Activated CD8-positive, alpha-beta memory T cell treated with anti-CD3 and anti-CD28 coated beads, Interleukin-2, amount 50 U/mL, for 24 hours (primary cell): ENCODE data around the gene ATP8A1.
"Not testable (repeated sequence)": the region's sequence is repeated elsewhere in the genome, so short reads cannot be mapped to it uniquely, and the experiment has no call there.

ENCODE experiments used
- DNase-seq: peaks from one replicate; pipeline ENCODE4 v3.0.0-alpha.2; 2020; ENCODE audit errors: extremely low read depth

Gene ATP8A1

DNA sequence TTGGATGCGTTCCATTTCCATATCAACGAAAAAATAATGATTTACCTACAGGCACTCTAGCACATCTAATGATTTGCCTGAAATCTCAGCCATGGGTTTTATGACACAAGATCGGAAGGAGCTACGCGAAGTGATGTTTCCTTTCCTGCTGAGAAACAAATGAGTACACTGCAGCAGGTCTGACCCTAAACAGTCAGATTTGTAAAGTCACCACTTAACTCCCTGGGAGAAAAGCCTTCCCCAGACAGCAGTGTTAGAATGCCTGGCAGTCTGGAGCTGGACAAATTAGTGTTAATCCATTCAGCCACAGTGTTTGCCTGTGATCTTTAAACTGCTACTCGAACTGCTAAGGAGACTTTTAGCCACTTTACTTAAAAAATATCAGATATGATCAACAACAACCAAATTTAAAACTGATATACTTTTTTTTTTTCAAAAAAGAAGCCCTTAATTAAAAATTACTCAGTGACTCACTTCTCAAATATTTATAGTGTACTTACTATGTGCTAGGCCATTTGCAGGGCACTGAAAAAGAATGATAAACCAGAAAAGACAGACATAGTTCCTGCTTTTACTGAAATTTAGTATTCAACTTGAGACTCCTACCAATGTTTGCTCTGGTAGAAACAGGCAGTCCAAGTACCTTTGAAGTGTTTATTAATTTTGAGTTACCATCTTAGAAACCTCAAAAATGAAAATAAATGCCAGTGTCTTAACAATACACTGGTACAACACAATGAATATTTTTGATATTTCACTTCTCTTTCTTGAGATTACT is 155.1 kb downstream of the ATP8A1 start:
- DNase-seq: no peak

- DNase-seq: no peak
Measured at GRCh38 chr4:42498040-42498439, 158.9 kb downstream of the ATP8A1 start.

DNA sequence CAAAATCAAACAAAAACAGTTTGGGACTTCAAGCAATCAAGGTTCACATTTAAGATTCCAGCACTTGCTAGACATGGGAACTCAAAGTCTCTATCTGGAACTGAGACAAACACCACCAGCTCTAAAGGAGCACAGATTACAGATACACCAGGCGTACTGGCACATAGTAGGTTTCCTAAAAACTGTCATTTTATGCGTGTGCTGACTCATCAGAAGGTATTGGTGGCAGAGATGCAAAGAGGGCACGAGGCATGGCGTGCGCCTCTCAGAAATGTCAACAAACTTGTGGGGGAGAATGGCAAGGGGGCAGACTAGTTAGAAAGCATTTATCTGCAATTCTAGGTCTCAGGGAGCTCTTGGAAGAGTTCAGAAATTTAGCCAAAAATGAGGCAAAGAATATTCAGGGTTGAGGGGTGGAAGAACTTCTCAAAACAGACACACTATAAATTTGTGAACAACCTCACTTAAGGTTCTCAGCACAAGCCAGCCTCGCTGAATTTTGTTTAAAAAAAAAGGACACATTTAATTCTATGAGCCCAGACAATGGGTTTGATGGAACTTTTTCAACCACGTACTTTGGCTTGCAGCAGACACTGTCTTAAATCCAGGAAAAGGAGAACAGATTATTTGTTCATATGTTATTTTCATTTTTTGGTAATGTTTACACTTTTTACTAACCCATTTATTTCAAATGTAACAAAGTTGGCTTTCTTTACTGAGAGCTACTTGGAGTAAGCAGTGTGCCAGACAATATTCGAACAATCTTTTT is 159.6 kb downstream of the ATP8A1 start:
- DNase-seq: no peak

DNA sequence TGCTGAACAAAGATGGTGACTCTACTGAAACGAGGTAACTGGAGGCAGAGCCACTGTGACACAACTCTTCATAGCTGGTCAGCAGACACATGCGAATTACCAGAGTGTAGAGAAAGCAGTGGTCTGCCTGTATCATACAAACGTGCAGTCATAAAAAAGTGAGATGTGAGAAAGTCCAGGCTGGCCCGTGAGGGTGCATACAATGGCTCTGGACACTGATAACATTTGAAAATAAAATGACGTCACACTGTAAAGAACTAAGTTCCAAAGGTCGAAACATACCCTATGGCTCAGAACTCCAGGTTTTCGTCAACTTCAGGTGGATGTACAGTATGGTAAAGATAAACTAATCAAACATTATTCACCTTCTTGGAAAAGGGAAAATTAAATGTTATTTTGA is 163.9 kb downstream of the ATP8A1 start:
- DNase-seq: no peak

DNA sequence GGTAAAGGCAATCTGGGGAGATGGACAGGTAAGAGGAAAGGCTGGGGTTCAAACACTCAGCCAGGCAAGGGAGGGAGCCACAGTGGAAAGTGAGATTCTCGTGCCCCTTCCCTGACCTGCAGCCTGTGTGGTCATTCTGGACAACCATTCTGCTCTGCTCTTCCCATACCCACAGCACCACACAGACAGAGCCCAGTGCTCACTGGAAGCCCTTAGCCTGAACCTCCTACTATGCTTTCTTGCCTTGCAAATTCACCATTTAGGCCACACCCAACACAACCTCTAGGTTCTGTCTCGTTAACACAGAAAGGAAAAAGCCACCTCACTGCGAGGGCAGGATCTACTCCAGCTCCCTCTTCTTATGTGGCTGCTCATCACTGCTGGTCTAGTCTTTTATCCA is 166.9 kb downstream of the ATP8A1 start:
- DNase-seq: no peak

- no peak for DNase-seq
Measured at GRCh38 chr4:42489095-42489494, 167.8 kb downstream of the ATP8A1 start.

DNA sequence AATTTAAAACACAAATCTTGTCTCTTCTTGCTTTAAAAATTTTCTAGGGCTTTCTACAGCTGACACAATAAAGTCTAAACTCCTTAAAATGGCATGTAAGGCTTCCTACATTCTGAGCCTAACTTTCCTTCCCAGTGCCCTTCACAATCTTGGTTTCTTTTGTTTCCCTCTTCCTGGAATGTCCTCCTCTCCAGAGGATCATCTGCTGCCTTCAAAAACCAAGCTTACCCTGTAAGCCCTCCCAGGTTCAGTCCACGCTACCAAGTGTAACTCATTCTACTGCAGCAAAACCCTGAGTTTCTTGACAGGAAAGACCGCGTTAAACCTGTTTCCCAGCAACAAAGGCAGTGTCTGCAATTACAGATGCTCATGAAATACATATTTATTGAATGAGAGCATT is 168.4 kb downstream of the ATP8A1 start:
- no peak for DNase-seq

DNA sequence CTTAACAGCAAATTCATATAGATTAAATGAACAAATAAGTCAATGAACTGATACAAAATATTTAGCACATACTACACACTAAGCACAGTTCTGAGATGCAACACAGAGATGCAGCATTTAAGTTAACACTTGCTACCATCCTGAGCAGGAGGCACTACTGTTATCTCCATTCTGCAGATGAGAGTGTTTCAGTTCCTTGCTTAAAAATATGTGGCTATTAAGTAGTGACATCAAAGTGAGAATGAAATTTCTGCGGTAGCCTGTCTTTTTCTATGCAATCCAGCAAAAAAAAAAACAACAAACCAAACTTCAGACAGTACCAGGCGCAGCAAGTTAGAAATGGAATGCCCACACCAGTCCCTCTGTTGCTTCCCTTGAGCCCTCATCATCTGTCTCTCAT is 168.8 kb downstream of the ATP8A1 start:
- DNase-seq: no peak

DNA sequence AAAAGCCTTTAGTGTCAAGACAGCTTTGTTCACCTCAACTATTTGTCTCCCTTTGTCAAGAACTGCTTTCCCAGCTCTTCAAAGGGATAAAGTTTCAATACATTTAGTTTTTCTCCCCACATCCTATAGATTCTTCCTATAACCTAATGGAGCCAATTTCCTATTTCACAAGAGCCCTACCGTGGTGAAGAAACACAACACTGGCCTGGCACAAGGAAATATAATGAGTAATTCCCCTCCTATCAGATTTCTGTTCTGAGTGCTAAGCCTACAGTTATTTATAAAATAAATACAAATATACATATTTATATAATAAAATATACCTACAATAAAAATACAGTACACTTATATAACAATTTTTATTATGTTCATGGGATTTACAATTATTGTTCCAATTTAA is 169.7 kb downstream of the ATP8A1 start:
- no peak for DNase-seq

DNA sequence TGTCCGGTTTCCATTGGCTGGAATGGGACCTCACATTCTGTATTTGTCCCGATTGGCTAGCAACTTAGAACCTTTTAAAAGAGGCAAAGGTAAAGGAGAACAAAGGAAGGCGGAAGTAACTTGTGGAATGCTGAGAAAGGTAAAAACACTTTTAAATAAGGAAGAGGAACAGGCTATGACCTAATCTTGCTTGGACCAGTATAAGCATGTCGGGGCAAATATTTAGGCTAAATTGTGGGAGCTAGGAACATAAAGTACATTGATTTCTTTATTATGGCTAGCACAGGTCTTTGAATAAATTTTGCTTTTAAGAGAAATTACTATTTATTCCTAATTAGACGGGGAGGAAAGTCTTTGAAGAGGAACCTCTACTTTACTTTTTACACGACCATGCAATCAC is 170.7 kb downstream of the ATP8A1 start:
- not testable (repeated sequence) for DNase-seq

DNA sequence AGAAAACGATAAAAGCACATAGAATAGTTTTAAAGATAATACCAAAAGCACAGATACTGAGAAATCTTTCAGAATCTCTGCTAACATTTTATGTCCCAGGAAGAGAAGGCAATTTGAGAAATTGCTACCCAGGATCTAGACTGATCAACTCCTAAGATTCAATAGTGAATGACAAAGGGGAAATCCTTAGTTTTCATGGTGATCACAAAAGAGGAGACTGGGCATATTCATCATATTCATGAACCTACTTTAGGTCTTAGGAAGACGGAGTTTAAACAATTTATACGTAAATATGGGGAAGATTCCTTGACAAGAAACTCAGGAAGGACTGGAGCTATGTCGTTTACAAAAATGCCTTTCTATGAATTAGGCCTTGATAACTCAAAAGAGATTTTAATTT is 172.3 kb downstream of the ATP8A1 start:
- DNase-seq: no peak

DNA sequence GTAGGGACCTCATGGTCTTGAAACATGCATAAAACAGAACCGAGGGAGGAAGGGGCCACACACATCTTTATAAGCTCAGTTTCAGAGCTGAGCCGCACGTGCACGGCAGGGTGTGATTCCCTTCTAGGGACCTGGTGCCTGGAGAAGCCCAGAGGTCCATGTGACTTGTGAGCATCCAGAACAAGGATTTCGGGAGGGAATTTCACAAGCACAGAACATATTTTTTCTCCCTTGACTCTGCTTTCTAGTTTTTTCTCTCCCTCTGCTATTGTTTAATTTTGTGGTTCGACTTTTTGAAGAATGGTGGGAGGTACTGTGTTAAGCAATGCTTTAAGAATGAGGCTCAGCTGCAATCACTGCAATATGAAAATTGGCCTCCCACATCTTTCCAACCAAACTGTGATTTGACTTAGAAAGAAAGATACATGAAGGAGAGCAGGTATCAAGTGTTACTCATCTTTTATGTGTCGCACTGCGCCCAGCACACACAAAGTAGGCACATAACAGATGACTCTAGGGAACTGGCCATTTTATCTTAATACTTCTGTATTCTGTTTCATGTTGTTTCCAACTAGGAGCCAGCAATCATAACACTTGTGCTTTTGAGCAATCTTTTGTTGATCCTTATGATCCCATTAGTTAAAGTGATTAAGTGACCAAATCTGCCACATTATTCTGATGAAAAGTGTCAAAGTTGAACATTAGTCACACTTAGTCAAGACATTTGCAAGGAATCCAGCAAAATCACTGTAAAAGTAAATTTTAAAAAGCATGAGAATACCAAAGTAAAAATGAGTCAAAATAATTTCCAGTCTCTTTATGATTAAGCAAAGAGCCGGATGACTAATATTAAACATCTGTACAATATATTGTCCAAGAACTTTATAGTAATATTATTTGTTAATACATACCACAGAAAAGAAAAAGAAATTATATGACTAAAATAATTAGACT is 173.2 kb downstream of the ATP8A1 start:
- DNase-seq: no peak

- no peak for DNase-seq
Measured at GRCh38 chr4:42482516-42483327, 174.2 kb downstream of the ATP8A1 start.

- DNase-seq: no peak
Measured at GRCh38 chr4:42480717-42481116, 176.2 kb downstream of the ATP8A1 start.

DNA sequence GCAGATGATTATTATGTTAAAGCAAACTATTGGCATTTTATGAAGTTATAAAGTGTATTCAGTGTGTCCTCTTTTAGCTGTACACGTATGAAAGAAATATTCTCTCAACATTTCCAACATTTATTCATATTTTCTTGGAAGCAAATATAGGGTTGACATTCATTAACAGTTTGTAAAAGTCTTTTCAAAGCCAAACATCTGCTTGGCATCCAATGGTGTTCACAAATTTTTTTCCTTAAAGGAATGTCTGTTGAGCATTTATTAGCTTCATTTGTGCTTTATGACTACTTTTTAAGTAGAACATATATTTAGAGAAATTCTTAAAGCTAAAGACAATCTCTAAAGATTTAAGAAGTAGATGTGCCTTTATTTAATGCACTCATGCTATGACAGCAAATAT is 176.6 kb downstream of the ATP8A1 start:
- DNase-seq: no peak

DNA sequence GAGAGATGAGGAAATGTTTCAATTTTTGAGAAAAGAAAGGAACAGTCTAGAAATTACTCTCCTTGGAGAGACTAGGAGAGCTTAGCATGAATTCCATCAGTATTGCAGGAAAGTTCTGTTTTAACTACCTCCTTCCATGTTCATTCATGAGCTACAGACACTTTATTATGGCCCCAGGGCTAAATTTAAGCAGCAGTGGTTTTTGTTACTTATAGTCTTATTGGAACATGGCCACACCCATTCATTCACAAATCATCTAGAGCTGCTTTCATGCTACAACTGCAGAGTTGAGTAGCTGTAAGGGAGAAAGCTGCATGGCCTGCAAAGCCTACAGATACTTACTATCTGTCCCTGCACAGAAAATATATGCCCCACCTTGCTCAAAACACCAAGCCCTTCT is 178.0 kb downstream of the ATP8A1 start:
- no peak for DNase-seq

GRCh38 chr4:42478509-42478908 is 178.4 kb downstream of the ATP8A1 start:
- no peak for DNase-seq

GRCh38 chr4:42474406-42474805 is 182.5 kb downstream of the ATP8A1 start:
- no peak for DNase-seq

DNA sequence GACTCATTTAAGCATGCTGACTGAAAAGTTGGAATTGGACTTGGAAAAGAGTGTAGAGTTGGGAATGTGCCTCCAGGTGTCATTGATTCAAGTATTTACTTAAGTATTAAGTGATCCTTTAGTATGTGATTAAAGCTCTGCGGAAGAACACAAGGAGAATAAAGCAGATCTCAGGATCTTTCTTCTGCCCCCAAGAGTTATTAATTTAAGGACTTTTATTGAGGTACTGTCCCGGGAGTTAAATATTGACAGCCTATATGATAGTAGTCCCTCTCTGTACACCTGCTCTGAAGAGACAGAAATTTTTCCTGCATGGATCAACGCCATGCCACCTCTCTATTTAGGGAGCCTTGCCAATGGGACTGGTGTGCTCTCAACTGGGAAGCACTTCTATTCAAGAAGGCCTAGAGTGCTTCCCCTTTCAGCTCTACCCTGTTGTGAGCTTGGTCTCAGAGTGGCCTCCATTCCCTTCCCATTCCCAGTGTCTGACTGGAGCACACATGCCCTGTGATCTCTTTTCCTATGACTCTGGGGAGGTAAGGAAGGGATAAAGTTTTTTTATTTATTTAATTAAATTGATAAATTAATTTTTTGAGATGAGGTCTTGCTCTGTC is 183.7 kb downstream of the ATP8A1 start:
- DNase-seq: no peak

- DNase-seq: no peak
Measured at GRCh38 chr4:42471896-42472295, 185.0 kb downstream of the ATP8A1 start.

- DNase-seq: no peak
Measured at GRCh38 chr4:42470023-42470422, 186.9 kb downstream of the ATP8A1 start.
